GM12872 (cell line): ENCODE measurements around the gene DIP2C.

Experiments used
- TF ChIP-seq, protein P1 (sequence below): IDR thresholded peaks from 3 replicates; pipeline ENCODE4 v1.5.1; 2011; ENCODE audit warnings: low read depth, mild to moderate bottlenecking, low read length, moderate library complexity; ENCODE audit not compliant: insufficient read depth

Gene DIP2C

DNA sequence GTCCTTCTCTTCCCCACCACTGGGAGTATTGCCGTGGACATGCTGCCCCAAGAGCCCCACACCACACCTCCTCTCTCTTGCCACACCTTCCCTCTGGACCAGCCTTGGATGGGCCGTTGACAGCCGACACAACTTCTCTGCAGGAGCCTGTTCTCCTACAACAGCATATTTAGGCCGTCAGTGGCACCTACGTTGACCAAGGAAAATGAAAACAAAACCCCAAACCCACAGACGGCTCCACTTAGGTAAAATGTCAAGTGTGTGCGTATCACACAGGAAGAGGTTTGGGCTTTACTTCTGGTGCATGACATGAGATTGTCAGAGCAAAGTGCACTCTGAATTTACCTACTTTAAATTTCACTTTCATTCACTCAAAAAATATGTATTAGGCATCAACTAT, 307.7 kb downstream of the DIP2C start:
- TF ChIP-seq, protein P1, sequence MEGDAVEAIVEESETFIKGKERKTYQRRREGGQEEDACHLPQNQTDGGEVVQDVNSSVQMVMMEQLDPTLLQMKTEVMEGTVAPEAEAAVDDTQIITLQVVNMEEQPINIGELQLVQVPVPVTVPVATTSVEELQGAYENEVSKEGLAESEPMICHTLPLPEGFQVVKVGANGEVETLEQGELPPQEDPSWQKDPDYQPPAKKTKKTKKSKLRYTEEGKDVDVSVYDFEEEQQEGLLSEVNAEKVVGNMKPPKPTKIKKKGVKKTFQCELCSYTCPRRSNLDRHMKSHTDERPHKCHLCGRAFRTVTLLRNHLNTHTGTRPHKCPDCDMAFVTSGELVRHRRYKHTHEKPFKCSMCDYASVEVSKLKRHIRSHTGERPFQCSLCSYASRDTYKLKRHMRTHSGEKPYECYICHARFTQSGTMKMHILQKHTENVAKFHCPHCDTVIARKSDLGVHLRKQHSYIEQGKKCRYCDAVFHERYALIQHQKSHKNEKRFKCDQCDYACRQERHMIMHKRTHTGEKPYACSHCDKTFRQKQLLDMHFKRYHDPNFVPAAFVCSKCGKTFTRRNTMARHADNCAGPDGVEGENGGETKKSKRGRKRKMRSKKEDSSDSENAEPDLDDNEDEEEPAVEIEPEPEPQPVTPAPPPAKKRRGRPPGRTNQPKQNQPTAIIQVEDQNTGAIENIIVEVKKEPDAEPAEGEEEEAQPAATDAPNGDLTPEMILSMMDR: no peak

DNA sequence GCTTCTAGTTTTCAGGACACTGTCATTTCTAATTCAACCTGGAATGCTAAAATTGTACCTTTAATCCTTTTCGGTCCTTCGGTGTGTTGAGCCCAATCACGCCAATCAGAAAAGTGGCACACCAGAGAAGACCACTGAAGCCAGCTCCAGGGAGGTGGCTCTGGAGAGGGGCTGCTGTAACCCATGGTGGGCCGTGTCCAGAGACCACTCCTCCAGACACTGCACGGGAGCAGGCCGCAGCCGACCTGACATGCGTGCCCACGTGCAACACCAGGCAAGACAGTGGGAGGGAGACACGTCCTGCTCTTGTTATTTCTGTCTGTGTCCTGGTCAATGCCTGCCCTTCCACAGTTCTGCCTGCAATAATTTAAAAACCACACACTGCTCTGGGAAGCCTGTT, 308.1 kb downstream of the DIP2C start:
- TF ChIP-seq, protein P1: no peak

DNA sequence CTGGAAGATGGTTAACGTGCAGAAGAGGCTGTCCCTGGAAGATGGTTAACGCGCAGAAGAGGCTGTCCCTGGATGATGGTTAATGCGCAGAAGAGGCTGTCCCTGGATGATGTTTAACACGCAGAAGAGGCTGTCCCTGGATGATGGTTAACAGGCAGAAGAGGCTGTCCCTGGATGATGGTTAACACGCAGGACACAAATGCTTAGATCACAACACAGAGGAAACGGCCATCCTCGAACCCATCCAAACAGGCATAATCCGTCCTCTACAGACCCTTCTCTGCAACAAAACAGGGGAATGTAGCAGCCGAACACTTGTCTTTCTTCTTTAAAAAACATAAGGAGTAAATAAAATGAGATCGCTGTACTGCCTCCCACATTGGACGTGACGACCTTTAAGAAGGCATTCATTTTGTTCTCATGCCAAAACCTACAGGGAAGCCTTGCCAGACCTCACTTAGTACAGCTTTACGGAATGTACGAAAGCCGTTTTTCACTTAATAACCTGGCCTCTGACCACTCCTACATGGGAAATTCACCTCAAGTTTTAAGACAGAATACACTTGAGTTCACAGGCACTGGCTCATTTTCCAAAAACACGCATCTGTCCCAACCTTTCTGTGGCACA, 309.0 kb downstream of the DIP2C start:
- TF ChIP-seq, protein P1: no peak

DNA sequence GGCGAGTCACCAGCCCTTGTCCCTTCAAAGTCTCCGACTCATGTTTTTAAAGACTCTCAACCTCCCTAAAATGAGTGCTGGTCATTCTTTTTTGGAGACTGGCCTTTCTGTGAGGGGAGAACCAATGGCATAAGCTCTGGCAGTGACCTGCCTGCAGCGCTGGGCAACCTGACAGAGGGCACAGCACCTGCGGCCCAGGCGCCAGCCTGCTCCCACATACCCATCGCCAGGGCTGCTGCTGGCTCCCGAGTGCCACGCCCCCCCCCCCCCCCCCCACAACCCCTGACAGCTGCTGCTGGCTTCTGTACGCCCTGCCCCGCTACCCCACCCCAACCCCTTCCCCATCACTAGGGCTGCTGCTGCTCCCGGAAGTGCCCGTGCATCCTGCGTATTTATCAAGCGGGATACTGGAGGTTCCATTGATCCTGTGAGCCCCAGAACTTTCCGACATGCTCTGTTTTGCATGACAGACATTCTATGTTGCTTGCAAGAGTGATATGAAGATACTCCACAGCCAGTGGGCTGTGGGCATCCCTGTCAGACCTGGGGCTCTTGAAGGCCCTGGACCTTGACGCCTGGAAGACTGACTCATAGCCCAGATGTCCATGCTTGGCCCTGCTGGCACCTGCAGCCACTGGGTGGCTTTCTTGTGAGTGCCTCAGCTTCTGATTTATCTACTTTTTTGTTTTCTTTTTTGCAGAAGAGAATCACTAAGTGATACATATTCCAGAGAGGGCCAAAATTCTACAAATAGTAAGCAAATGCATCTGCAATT, 310.4 kb downstream of the DIP2C start:
- TF ChIP-seq, protein P1: no peak

DNA sequence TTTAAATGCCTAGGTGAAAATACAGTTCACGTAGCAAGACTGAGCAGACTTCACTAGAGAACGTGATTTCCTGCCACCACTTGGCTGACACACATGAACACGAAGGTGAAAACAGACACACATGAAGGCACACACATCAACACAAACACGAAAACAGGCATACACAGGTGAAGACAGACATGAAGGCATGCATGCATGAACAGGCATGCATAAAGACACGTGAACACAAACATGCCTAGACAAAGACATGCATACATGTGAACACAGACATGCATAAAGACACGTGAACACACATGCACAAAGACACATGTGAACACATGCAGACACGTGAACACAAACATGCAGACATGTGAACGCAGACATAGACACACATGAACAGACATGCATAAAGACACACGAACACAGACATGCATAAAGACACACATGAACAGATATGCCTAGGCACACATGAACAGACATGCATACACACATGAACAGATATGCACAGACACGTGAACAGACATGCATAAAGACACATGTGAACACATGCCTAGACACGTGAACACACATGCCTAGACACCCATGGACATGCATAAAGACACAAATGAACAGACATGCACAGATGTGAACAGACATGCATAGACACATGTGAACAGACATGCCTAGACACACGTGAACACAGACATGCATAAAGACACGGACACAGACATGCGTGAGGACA, 311.1 kb downstream of the DIP2C start:
- TF ChIP-seq, protein P1: no peak

DNA sequence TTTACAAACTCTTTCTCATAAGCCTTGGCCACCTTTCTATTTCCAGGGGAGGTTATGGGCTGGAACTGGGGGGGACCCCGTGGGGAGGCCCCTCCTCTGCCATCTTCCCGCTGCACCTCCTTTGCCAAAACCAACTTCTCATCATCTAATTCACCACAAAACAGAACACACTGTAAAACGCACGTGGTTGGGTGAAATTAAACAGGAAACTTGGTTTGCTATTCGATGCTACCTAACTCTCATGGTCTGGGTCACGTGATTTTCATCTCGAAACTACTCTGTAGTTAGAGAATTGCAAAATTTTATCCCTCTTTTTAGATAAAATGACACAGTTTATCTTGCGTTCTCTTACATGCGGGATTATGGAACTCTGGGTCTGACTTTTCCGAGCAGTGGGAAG, 312.2 kb downstream of the DIP2C start:
- TF ChIP-seq, protein P1: no peak

DNA sequence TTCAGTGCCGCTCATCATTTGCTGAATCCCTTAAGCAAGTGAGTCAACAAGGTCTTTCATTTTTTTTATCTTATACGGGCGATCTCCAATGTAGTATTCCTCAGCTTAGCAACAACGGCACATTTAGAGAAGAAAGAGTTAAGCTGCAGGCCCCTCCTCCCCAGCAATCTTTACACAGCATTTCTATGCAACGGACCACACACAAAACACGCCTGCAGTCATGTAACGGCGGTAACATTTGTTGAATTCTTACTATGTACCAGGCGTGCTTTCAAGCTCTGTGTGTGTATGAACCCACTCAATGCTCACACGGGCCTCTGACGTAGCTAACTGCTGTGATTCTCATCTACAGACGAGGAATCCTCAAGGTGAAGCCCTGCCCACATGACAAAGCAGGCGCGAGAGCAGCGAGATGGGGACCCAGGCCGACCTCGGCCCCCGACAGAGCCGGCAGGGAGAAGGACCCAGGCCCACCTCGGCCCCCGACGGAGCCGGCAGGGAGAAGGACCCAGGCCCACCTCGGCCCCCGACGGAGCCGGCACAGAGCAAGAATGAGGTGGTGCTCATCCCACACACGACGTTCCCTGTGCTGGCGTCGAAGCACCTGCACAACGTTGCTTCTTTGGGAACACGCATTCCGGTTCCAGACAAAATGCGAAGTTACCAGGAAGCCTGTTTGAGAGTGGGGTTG, 313.5 kb downstream of the DIP2C start:
- TF ChIP-seq, protein P1: no peak
